T-helper 1 cell (primary cell): ENCODE measurements around the gene SLC24A3.

ENCODE experiments used
- DNase-seq, 5 donors: peaks; one replicate each; pipeline ENCODE4 v3.0.0-alpha.2; 2012 to 2020

The SLC24A3 gene

GRCh38 chr20:19241440-19241839 is 29.0 kb downstream of the SLC24A3 start:
- no peak for DNase-seq

GRCh38 chr20:19244291-19244690 is 31.8 kb downstream of the SLC24A3 start:
- DNase-seq, result no peak

GRCh38 chr20:19249106-19249879 is 36.9 kb downstream of the SLC24A3 start:
- no peak for DNase-seq

DNA sequence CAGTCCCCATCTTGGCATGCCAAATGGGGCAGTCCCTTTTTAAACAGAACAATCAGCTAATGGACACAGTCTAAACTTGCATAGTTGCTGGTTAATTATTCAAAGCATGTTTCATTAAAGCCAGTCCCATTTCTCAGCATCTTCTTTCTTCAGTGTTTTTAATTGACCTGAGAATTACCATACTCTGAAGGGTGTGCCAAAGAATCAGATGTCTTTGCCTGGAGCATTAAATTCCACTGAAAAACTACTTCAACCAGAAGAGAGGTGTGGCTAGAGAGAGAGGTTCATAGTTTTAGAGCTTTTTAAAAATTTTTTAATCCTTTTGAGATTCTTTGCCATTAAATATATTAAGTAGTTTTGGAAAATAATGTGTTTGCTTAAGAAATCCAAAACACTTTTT is 37.9 kb downstream of the SLC24A3 start:
- no peak for DNase-seq

DNA sequence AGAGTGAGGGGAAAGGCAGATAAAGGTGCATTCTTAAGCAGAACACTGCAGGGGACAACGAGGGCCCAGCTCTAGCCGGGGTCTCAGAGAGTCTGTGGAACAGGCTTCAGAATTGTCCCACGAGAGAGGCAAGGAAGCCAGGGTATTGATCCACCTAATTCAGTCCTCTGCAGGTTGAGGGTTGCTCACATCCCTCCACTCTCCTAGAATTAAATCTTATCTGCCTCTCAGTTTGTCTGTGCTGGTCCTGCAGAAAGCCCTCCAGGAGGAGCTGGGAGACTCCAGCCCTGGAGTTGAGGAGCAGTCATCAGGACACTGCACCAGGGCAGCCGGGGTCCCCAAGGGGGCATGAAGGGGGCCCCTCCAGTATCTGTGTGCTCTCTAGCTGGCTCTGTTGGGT is 39.1 kb downstream of the SLC24A3 start:
- no peak for DNase-seq

DNA sequence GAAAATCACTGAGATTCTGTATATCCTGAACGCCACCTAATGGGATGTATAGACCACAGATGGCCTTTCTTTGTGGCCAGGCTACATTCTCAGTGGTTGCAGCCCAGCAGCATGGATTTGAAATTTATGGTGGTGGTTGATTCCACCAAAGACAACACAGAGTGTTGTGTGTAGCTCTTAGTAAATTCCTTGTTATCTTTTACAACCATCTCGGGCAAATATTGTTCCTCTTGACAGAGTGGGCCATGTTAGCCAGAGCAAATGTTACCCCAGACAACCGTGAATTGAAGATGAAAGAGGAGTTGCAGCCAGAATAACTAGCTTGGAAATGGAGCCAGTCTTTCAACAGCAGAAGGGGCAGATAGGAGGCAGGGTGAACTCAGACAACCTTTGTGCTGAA is 39.5 kb downstream of the SLC24A3 start:
- DNase-seq, result no peak

DNA sequence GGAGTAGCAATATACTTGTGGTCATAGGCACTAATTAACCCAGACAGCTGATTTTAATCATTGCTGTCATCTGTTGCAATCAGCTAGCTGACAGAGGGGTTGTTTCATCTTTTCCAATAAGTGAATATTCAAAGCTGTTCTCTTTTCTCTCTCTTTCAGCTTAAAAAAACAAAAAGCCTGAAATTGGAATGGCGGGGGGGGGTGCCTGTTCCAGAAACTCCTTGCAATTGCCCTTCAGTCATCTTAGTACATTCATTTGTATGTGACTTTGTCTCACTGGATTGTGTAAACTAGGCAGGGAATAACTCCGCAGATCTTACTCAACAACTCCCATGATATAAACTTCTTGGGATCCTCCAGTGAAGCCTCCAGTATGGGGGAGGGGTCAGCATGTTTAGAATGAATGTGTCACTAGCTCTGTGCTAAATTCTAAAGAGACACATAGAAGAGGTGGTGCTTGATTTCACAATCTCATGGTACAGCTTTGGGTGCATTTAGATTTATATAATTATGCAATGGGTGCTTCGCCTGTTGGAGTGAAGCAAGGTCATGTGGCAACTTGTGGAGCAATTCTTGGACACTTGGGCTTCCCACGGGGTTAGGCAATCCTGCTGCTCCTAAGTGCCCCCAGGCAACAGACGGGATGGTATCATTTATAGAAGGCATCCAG is 40.1 kb downstream of the SLC24A3 start:
- DNase-seq, result no peak

DNA sequence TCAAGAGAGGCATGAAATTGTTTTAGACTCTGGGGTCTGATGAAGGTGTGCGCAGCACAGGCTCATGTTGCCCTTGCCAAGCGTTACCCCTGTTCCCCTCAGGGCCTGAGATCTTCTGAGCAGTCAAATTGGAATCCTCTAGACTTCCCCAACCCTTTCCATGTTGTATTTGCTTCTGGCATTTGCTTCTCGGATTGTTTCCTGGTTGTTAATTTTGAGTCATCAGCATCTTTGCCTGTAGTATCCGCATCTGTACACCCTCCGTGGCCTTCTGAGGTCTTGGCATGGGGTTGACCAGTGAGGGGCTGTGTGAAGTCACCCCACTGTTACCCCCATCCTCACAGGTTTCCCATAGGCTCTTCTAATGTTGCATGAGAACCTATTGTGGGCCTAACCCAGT is 40.9 kb downstream of the SLC24A3 start:
- DNase-seq, result no peak

DNA sequence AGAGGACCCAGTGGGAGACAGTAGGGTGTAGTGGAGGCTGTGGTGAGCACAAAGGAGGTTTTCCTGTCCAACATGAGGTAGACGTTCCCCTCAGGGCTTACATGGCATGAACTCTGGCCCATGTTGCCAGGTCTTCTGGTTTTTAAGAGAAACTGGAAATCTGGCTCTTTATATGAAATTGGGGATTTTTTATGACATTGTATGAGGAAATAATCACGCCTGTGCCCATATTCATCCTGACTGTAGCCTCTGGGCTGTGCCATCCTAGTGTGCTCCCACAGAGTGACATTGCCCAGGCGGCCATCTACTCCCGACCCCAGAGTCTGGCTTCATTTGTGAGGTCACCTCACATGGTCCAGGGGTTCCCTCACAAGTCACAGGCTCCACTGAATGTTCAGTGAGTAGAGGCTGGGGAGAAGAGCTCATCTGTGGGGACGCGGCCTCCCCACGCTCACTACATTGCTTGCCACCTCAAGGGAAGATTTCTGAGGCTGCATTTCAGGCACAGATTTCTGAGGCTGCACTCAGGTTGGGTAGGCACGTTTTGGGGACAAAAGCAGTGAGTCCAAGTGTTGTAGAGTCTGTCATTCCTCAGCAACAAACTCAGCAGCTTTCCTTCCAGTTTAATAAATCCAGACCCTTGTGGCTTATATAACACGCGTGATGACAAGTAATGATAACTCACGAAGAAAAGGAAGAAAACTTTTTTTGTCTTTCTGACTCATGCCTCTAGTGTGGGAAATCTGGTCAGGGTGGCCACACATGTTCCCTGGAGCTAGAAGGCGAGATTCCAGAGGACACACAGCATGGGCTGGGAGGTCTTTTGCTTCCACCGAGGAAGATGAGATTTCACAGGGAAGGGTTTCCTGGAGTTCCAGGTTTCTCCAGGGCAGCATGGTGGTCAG is 41.7 kb downstream of the SLC24A3 start:
- no peak for DNase-seq

- DNase-seq, result no peak
Measured at GRCh38 chr20:19254956-19255355, 42.5 kb downstream of the SLC24A3 start.

DNA sequence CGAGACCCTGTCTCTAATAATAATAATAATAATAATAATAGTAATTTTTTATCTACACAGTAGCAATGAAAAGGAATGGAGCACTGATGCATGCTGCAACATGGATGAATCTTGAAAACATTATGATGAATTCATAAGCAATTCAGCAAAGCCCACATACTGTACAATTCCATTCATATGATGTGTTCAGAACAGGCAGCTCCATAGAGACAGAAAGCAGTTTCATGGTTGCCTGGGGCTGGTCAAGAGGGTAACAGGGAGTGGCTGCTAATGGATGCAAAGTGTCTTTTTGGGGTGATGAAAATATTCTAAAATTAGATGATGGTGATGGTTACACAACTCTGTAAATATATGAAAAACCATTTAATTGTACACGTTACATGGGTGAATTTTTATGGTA is 43.6 kb downstream of the SLC24A3 start:
- DNase-seq, result no peak

- DNase-seq, result no peak
Measured at GRCh38 chr20:19256906-19257595, 44.6 kb downstream of the SLC24A3 start.

DNA sequence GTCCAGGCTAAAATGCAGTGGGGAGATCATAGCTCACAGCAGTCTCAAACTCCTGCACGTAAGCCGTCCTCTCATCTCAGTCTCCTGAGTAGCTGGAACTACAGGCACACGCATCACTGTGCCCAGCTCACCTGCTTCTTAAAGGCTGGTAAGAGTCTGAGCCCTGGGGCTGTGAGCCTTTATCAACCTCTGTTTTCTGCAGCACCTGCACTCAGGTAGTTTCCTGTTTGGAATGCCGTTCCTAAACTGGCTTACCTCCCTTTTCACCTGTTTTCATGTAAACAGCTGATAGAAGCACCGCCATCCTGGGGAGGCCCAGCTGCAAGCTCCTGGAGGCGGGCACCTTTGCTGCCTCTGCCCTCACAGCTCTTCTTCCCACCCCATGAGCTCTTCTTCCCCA is 45.4 kb downstream of the SLC24A3 start:
- no peak for DNase-seq

DNA sequence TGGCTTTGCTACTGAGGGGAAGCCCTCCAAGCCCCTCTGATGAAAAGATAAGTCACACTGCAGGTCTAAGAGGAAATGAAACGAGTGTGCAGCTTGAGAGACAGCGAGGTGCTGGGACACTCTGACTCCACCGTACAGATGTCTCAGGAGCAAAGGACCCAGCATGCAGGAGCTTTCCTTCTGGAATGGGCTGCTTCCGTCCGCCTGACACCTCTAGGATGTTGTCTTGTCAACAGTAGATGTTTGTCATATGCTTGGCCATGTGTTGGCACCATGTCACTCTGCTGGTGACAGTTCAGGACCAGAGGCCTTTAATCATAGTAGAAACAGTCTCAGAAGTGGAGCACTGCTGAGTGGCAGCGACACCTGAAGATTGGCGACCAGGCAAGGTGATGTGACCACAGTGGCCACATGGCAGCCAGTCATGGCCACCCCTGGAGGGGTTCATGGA is 46.7 kb downstream of the SLC24A3 start:
- DNase-seq, result no peak

DNA sequence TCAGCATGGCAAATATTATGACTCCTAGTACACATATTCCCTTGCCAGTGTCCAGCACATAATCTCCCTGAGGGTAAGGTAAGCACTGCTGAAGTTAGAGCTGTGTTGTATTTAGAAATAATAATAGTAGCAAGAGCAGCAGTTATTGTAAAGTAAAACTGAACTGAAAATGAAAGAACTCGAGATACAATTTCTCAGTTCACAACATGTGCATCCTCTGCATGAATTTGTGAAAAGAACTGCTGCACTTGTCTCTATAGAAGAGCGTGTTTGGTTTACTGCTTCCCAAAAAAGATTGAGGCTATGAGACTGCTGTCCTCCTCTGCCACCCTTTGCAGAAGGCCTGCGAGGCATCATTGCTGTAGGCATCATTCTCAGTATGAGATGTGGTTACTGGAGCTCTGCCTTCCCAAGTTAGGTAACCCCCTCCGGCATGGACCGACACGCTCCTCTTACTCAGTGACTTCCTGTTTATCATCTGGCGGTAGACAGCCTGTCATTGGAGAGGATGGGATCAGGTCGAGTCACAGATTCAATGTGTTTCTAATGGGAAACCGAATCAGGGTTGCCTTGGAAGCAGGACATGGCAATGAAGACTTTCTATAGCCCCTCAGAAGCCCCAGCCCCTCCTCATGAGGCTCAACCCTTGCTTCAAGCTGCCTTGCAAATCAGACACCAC is 48.1 kb downstream of the SLC24A3 start:
- no peak for DNase-seq

GRCh38 chr20:19264191-19264590 is 51.7 kb downstream of the SLC24A3 start:
- DNase-seq, result no peak

DNA sequence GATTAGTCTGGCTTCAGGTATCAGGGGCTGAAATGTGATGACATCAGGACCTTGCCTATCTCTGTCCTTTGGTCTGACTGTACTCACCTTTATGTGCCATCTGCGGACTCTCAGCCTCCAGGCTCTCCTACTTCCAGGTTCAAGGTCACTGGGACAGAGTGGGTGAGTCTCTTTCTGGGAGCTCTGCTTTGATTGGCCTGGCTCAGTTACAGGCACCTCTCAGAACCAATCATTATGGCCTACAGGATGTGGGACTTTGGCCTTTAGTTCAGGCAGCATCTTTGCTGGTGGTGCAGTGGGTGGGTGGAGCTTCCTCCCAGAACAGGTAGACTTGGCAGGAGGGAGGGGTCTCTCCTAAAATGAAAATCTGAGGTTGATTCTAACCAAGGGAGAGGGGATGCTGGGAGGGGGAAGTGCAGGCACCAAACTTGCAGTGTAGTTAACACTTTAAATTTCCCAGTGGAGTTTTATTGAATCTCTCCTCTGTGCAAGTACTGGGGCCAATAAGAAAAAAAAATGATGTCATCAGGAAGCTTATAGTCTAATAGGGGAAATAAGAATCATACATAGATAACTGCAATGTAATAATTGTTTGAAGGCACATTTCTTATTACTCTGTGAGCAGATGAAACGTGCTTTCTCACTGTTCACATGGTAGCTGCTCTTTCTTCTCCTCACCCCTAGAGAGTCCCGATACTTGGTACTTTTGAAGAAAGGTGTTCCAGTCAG is 53.4 kb downstream of the SLC24A3 start:
- no peak for DNase-seq

- DNase-seq, result no peak
Measured at GRCh38 chr20:19268426-19268825, 56.0 kb downstream of the SLC24A3 start.

DNA sequence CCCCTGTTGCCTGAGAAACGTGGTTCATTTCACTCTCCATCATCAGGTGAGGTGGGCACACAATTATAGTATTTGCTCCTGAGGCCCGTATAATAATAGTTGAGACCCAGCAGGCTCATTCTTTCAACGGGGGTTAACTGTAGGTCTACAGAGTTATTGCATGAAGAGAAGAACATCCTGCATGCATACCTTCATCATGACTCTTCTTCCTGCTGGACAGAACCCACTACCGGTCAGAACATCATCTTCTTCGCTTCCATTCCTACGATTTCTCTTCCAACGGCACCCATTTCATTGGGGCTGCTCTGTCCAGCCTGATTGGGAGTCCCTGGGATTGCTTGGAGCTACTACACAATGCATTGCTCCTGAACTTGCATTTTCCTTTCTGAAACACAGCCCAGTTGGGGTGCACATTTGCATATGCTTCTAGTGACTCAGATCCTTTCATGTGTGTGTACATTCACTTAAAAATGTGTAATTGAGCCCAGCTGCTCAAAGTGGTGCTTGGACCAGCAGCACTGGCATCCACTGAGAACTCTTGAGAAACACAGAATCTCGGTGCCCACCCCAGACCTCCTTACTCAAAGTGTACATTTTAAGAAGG is 57.4 kb downstream of the SLC24A3 start:
- no peak for DNase-seq

DNA sequence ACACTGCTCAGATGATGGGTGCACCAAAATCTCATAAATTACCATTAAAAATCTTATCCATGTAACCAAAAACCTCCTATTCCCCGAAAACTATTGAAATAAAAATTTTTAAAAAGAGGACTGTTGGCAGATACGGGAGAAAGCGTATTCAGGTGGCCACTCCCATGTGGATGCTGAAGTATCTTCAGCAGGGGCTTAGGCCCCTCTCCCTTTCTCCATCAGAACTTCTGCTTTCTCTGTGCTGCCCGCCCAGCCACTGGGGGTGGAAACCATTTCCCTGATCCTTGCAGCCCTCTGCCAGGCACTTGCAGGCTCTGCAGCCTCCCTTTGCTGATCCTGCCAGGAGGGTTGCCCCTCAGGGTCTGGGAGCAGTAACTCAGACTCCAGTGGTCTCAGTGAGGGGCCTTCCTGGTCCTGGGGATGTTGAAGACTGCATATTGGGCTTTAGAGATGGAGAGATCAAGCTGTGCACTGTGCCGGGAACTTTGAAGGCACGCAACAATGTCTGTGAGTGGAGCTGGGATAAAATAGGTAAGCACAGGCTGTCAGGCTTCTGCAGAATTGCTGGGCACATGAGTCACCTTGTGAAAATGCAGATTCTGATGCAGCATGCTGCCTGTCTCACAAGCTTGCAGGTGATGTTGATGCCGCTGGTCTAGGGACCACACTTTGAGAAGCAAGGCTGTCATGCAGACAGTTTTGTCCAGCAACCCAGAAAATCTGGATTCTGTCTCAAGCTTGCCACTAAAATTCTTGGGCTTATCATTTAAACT is 59.6 kb downstream of the SLC24A3 start:
- DNase-seq, result no peak
